Mononuclear cell (primary cell): ENCODE data around the gene MDM2. TPM values are rescaled to one million over a fixed set of nuclear protein-coding genes. Genes with fewer than 3 reads are reported as not detected.

Experiments
- H3K27me3 ChIP-seq: 2 replicates; pipeline ENCODE4 v1.6.0; 2011; ENCODE audit warnings: low read length, control low read depth; ENCODE audit not compliant: insufficient read depth
- H3K4me1 ChIP-seq: 2 replicates; pipeline ENCODE4 v1.5.1; 2011; ENCODE audit warnings: mild to moderate bottlenecking, low read length, control low read depth; ENCODE audit not compliant: insufficient read depth
- H3K4me3 ChIP-seq: 2 replicates; pipeline ENCODE4 v1.5.1; 2011; ENCODE audit warnings: mild to moderate bottlenecking, low read length, moderate library complexity
- H3K9me3 ChIP-seq: 2 replicates; pipeline ENCODE4 v1.5.1; 2011; ENCODE audit warnings: low read depth, mild to moderate bottlenecking, control low read depth, low read length
- total RNA-seq: library from RNA; depleted of rRNA; stranded (reverse); fragments of >200 nt; gene quantifications from one replicate; pipeline ENCODE4 v1.2.3, GENCODE V29; 2012

MDM2 gene
- total RNA-seq: 109 TPM

DNA sequence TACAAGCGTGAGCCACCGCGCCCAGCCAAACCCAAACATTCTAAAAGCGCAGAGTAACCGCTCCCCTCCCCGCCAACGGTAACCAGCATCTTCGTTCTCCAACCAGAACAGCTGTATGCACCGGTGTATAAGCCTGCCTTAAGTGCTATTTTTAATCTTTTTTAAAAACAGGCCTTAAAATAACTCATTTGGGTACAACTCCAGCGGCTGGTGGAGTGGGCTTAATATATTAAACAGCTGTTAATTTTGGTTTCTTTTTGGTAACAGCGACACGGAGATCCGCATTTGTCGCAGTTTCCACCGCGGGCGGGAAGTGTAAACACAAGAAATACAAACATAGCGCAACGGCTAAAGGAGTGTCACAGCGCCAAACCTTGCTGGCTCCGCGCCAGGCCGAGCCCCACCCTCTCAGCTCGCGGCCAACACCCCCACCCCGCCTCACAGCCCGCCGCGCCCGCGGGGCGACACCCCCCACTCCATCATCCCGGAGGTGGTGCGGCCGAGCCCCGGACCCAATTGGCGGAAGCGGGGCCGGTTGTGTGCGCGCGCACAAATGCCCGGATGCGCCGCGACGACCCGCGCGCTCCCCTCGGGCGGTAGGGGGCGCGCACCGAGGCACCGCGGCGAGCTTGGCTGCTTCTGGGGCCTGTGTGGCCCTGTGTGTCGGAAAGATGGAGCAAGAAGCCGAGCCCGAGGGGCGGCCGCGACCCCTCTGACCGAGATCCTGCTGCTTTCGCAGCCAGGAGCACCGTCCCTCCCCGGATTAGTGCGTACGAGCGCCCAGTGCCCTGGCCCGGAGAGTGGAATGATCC, at the start of gene MDM2:
TSS of gene MDM2 (plus strand) at position 602 of the 812 bp plus-strand sequence. CDS start 301 bp downstream, outside the sequence.
- H3K4me1 ChIP-seq: peaks cover 30% of the 10 kb centered on the region
- H3K27me3 ChIP-seq: no peaks in the 10 kb centered on the region
- H3K4me3 ChIP-seq: peak within 1 kb of the TSS; percentile 96
- no peaks in the 10 kb centered on the region for H3K9me3 ChIP-seq

DNA sequence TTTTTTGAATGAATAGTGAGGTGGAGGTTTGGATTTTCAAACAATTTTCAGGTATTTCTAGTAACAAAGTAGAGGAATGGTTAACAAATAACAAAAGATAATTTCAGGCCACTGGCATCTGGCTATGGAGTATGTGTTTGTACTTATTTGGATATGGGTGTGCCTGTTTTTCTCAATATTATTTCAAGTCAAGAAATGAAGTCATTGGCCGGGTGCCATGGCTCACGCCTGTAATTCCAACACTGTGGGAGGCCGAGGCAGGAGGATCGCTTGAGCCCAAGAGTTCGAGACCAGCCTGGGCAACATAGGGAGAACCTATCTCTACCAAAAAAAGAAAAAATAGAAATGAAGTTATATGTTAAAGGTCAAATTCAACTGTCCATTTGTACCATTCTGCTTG, 48.1 kb upstream of the MDM2 start:
- H3K27me3 ChIP-seq: no peaks in the 10 kb centered on the region
- no peaks in the 10 kb centered on the region for H3K4me1 ChIP-seq
- H3K4me3 ChIP-seq: no peak overlapping the region

DNA sequence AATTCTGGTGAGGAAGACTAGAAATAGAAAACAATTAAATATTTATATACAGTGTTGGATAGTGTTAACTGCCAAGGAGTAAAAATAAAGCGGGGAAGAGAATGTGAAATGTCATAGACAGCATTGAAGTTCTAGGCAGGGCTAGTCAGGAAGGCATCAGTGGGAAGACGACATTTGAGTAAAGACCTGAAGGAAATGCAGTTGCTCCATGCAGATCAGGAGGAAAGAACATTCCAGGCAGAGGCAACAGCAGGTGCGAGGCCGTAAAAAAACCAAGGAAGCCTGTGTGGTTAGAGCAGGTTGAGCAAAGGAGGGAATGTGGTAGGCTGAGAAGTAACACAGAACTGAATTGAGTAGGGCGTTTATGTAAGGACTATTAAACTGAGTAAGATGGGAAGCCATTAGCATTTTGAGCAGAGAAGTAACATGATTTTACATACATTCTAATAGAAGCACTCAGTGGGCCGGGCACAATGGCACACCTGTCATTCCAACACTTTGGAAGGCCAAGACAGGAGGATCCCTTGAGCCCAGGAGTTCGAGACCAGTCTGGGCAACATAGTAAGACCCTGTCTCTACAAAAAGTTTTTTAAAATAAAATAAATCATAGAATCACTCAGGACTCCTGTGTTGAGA, 47.1 kb upstream of the MDM2 start:
- H3K4me3 ChIP-seq: no peak overlapping the region
- no peaks in the 10 kb centered on the region for H3K4me1 ChIP-seq
- H3K27me3 ChIP-seq: no peaks in the 10 kb centered on the region
- H3K9me3 ChIP-seq: no peaks in the 10 kb centered on the region

More for the DNA sequence above, 48.1 kb upstream of the MDM2 start:
- H3K9me3 ChIP-seq: no peaks in the 10 kb centered on the region

DNA sequence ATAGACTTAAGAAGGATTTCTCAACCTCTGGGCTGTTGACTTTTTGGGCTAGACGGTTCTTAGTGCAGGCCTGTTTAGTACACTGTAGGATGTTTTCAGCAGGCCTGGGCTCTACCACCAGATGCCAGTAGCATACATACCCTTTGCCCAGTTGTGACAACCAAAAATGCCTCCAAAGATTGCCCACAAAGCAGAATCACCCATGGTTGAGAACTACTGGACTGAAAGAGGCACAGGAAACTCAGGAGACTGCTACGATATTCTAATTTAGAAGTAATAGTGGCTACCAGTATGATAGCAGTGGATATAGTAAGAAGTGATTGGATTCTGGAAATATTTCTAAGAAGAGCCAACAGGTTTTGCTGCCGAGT, 46.5 kb upstream of the MDM2 start:
- no peak overlapping the region for H3K4me3 ChIP-seq
- H3K9me3 ChIP-seq: no peaks in the 10 kb centered on the region
- H3K27me3 ChIP-seq: no peaks in the 10 kb centered on the region
- H3K4me1 ChIP-seq: no peaks in the 10 kb centered on the region

DNA sequence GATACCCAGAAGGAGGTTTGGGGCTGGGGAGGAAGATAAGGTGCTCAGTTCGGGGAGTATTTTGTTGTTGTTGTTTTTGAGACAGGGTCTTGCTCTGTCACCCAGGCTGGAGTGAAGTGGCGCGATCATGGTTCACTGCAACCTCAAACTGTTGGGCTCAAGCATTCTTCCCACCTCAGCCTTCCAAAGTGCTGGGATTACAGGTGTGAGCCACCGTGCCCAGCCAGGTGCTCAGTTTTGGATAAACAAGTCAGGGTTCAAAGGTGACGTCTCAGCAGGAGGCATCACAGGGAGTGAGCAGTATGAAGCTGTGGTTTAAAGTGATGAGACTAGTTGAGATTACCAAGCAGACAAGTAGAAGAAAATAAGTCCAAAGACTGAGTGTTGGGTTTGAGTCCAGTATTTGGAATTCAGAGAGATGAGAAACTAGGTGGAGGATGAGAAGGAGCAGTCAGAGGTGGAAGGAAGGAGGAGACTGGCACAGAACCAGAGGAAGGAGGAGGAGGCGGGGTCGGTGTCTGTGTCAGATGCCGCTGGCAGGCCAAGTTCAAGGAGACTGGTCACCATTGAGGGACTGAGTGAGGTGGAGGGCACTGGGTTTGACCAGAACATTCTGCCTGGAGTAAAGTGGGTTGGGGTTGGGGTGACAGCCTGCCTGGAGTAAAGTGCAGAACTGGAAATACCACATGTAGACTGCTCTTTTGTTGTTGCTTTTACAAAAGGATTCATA, 45.9 kb upstream of the MDM2 start:
- H3K9me3 ChIP-seq: no peaks in the 10 kb centered on the region
- H3K27me3 ChIP-seq: no peaks in the 10 kb centered on the region
- H3K4me1 ChIP-seq: no peaks in the 10 kb centered on the region
- no peak overlapping the region for H3K4me3 ChIP-seq

DNA sequence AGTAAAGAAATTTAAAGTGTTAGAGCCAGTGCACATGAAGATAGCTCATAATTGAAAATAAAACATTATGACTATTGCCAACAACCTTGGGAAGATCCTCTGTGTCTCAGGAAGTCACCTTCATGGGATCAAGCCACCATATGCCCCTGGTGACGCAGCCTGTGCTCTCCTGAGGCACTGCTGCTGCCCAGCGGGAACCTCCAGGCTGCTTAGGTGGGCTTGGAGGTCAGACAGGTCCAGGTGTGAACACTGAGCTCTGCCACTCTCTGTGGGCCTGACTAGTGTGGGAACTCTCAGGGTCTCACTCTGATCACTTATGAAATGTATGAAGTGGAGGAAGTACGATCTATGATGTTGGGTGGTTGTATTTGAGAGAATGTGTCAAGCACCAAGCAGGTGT, 45.3 kb upstream of the MDM2 start:
- H3K4me3 ChIP-seq: no peak overlapping the region

DNA sequence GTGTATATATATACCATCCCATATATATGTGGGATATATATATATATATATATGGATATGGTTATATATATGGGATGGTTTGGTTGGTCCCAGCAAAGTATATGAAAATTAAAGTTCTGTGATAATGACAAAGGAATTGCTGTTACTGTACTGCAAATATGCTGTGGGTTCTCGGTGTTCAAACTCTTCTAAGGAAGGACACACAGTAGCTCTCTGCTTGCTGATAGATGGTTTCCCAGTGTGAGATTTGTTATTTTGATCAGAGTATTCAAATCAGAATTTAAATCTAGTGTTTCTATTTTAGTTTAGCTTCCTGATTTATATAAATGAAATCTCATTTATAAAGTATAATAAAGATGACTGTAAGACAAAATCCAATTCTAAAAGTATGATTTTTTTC, 42.3 kb upstream of the MDM2 start:
- Histone ChIP-seq H3K27me3 (no peaks in the 10 kb centered on the region), H3K4me1 (no peaks in the 10 kb centered on the region), H3K9me3 (no peaks in the 10 kb centered on the region), H3K4me3 (no peak overlapping the region)

More for the DNA sequence above, 45.3 kb upstream of the MDM2 start:
- Histone ChIP-seq H3K9me3 (no peaks in the 10 kb centered on the region), H3K4me1 (no peaks in the 10 kb centered on the region), H3K27me3 (no peaks in the 10 kb centered on the region)

DNA sequence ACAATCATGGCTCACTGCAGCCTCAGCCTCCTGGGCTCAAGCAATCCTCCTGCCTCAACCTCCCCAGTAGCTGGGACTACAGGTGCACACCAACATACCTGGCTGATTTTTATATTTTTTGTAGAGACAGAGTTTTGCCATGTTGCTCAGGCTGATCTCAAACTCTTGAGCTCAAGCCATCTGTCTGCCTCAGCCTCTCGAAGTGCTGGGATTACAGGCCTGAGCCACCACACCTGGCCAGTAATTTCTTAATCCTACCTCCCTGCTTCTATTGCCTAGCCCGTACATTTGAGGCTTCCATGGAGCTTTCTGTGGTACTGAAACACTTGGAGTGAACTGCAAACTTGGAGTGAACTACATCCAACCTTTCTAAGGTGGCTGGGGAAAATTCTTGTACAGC, 41.3 kb upstream of the MDM2 start:
- no peak overlapping the region for H3K4me3 ChIP-seq
- no peaks in the 10 kb centered on the region for H3K9me3 ChIP-seq
- H3K4me1 ChIP-seq: no peaks in the 10 kb centered on the region
- H3K27me3 ChIP-seq: no peaks in the 10 kb centered on the region

DNA sequence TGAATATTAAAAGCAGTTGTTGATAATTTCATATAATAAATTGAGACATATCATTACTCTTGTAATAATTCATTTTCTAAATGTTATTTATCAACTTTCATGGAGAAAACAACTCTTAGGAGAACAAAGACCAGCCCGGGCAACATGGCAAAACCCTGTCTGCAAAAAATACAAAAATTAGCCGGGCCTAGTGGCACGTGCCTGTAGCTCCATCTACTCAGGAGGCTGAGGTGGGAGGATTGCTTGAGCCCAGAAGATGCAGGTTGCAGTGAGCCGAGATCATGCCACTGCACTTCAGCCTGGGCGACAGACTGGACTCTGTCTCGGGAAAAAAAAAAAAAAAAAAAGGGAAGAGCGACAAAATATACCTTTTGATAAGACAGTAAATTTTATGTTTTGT, 40.8 kb upstream of the MDM2 start:
- H3K4me1 ChIP-seq: no peaks in the 10 kb centered on the region
- no peak overlapping the region for H3K4me3 ChIP-seq
- H3K27me3 ChIP-seq: no peaks in the 10 kb centered on the region
- H3K9me3 ChIP-seq: no peaks in the 10 kb centered on the region

DNA sequence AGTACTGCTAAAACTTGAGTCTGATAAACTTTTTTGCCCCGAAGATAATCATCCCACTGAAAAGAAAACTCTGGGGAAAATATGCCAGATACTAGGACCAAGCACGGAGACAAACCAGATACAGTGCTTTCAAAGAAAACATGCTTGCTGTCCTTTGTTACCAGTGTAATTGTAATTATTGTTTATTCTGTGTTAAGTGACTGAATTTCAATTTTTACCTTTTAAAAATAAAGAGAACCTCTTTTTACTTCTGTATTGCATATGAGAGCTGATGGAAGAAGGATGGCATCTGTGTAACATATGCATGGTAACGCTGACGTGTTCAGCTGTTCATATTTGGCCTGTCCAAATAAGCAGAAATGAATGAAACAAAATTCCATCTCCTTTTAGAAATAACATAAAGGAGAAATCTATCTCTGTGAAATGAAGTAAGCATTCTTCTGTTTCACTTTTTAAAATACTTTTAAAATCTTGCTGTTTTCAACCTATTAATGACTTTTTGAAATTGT, 39.5 kb upstream of the MDM2 start:
- H3K4me3 ChIP-seq: no peak overlapping the region
- no peaks in the 10 kb centered on the region for H3K9me3 ChIP-seq
- no peaks in the 10 kb centered on the region for H3K27me3 ChIP-seq
- H3K4me1 ChIP-seq: peaks cover 3% of the 10 kb centered on the region

DNA sequence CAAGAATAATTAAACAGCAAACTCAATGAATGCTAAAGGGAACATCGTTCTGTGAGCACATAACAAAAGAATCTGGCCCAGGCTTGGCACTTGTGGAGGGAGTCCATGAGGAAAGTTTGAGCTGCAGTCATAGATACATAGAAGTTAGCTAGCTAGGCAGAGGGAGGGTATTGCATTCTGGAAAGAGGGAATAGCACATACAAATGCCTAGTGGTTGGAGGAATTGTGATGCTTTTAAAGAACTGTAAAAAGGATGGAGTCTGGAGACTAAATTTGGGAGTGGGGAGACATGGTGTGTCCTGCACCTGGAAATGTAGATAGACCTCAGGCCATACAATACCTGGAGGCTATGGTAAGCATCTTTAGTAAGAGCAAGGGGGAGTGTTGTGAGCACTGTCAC, 38.0 kb upstream of the MDM2 start:
- Histone ChIP-seq H3K27me3 (no peaks in the 10 kb centered on the region), H3K4me3 (no peak overlapping the region), H3K9me3 (no peaks in the 10 kb centered on the region), H3K4me1 (peaks cover 3% of the 10 kb centered on the region)

DNA sequence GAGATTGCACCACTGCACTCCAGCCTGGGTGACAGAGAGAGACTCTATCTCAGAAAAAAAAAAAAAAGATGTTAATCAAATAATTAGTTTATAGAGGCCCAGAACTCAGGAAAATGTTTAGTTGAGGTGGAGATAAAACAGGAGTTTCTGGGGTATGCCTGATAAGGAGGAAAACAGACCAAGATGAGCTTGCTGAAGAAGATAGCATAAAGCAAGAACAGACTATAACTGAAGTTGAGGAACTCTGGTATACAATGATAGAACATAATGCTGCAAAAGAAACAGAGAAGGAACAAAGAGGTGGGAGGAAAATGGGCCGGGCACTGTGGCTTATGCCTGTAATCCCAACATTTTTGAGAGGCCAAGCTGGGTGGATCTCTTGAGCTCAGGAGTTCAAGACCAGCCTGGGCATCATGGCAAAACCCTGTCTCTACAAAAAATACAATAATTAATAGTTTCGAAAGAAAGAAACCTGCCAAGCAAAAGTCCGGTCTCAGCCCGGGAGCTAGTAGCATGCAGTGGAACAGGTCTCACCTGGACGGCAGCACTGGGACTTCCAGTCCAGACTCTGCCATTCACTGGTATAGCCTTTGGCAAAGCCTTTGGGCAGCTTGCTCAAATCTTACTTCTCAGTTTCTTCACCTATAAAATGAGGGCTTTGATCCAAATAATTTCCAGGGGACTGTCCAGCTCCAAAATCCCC, 36.6 kb upstream of the MDM2 start:
- Histone ChIP-seq H3K27me3 (no peaks in the 10 kb centered on the region), H3K4me3 (no peak overlapping the region), H3K4me1 (peaks cover 3% of the 10 kb centered on the region), H3K9me3 (no peaks in the 10 kb centered on the region)

DNA sequence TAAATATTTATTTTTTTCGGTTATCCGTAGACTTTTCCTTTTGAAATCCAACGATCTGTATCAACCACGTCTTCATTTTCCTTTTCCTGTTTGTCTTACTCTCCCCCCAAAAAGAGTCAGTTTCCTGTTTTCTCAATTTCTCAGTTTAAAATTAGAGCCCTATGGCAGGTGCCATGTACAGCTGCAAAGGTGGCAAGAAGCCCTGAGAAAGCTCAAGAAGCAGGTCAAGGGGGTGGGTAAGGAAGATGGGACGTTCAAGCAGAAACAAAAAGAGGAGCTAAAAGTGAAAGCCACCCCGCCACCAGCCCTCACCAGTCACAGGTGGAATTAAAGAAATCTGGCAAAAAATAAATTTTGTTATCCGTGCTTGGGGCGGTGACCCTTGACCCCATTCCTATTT, 35.3 kb upstream of the MDM2 start:
- H3K4me3 ChIP-seq: no peak overlapping the region
- no peaks in the 10 kb centered on the region for H3K27me3 ChIP-seq
- no peaks in the 10 kb centered on the region for H3K9me3 ChIP-seq
- peaks cover 3% of the 10 kb centered on the region for H3K4me1 ChIP-seq

DNA sequence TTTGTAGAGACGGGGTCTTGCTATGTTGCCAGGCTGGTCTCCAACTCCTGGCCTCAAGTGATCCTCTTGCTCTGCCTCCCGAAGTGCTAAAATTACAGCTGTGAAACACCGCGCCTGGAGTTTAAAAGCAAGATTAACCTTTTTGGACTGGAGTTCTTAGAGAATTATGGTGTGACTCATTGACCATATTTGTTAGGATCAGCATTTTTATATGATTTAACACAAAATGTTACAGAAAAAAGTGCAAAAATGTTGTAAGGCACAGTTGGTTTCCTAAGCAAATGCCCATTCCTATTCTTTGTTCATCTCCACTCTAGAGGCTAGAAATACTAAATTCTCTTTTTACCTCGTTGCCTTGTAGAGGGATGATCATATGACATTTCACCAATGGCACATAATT, 34.4 kb upstream of the MDM2 start:
- H3K4me1 ChIP-seq: peaks cover 3% of the 10 kb centered on the region
- H3K4me3 ChIP-seq: no peak overlapping the region
- H3K9me3 ChIP-seq: no peaks in the 10 kb centered on the region
- no peaks in the 10 kb centered on the region for H3K27me3 ChIP-seq
